GM18868 (cell line): ENCODE measurements around the gene SETD6.
"Not testable (repeated sequence)": the region's sequence is repeated elsewhere in the genome, so short reads cannot be mapped to it uniquely, and the experiment has no call there.

Experiments
- ATAC-seq: cut with Tn5 transposase; IDR thresholded peaks from one replicate; pipeline ENCODE4 v1.9.1; 2021; ENCODE audit warnings: mild to moderate bottlenecking, moderate library complexity; ENCODE audit not compliant: unreplicated experiment

The SETD6 gene, protein sequence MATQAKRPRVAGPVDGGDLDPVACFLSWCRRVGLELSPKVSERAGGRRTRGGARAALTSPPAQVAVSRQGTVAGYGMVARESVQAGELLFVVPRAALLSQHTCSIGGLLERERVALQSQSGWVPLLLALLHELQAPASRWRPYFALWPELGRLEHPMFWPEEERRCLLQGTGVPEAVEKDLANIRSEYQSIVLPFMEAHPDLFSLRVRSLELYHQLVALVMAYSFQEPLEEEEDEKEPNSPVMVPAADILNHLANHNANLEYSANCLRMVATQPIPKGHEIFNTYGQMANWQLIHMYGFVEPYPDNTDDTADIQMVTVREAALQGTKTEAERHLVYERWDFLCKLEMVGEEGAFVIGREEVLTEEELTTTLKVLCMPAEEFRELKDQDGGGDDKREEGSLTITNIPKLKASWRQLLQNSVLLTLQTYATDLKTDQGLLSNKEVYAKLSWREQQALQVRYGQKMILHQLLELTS

DNA sequence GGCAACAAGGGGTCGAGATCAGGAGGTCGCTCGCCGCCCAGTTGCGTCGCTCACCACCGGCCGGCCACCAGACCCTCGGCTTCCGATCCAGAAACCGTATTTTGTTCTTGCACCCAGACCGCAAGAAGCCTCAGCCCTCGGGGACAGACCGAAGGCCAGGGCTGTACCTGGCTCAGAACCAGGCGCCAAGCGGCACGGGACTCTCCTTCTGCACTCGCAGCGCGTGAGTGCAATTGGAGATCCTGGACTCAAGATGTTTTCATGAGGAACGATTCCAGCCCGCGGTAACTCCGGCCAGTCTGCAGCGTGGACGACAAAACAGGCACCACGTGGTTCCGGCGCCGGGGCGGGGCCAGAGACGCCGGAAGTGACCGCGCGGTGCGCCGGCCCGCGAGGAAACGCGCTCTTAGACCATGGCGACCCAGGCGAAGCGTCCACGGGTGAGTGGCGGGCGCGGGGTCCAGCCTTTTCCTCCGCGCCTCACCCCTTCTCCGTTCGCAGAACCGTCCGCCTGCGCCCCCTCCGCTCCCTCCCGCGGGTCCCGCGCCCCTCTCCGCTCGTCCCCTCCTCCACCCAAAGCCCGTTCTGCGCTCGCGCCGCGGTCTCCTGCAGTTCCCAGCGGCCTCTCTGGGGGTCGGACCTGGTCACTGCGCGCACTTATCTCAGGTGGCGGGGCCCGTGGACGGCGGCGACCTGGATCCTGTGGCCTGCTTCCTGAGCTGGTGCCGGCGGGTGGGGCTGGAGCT is at the start of gene SETD6:
Gene SETD6 (plus strand): TSS at position 393 of the 746 bp plus-strand sequence. CDS start 21 bp downstream, at position 414.
- peak; percentile 78 for ATAC-seq

DNA sequence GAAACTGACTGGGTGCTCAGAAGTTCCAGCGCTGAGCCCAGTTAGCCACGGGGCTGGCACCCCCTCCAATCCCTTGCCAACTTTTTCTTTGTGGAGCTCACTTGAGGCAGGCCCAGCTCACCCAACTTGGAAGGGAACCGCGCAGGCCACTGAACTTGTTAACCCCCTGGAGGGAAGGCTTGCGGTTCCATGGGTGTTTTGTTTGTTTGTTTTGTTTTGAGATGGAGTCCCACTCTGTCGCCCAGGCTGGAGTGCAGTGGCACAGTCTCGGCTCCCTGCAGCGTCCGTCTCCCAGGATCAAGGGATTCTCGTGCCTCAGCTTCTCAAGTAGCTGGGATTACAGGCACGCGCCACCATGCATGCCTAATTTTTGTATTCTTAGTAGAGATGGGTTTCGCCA is 49.5 kb upstream of the SETD6 start:
- ATAC-seq = no peak

GRCh38 chr16:58466396-58466795 is 48.9 kb upstream of the SETD6 start:
- no peak for ATAC-seq

- ATAC-seq = no peak
These were observed 47.4 kb upstream of the SETD6 start for GRCh38 chr16:58467905-58468304.

- no peak for ATAC-seq
These were observed 43.9 kb upstream of the SETD6 start for GRCh38 chr16:58471209-58471975.

GRCh38 chr16:58472266-58472665 is 43.1 kb upstream of the SETD6 start:
- ATAC-seq = no peak

- ATAC-seq = no peak
These were observed 42.5 kb upstream of the SETD6 start for GRCh38 chr16:58472827-58473226.

DNA sequence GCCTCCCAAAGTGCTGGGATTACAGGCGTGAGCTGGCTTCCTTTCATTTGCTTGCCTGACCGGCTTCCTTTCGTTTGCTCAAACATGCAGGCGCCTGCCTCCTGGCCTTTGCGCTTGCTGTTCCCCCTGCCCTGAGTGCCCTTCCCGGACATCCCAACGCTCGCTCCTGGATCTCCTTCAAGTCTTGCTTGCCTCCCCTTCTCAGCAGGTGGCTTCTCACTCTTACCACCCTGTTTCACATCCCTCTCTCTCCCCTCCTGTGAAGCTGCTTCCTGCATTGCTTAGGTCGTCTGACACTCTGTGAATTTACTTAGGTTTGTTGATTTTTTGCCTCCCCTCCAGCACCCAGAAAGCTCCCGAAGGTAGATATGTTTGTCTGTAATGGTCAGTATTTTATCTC is 41.0 kb upstream of the SETD6 start:
- no peak for ATAC-seq

DNA sequence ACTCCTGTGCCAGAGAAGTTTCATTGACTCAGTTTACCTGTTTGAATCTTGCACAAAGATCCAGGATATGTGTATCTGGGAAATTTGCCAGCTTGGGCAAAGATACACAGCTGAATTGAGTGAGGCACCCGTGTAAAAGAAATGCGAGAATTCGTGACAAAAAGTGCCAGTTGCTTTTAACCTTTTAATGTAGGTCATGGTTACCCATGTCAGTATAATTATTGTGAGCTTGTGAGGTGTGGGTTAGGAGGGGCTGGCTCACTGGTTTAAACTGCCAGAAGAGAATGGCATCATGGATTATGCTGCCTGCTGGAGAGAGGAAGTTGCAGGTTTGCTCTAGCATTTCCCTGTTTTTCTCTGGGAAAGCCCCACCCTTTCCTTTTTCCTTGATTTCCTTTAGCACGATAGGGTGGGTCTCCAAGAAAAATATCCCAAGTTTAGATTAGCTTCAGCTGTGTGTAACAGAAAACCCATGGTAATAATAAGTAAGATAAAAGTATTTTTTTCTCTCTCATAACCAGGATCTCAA is 40.2 kb upstream of the SETD6 start:
- no peak for ATAC-seq

DNA sequence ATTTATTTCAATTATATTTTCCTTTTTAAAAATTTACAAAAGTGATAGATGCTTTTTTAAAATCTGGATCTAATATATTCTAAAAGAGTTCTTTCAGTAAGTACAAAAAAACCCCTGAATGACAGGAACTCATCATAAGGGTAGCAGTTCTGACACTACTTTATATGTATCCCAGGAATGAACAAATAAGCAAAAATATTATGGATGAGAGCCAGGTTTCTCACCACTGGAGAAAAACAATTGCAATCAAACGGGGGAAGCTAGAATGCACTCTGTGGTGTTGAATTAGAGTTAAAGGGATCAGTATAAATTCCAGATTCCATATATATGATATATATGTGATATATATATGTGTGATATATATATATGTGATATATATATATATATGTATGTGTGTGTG is 38.5 kb upstream of the SETD6 start:
- ATAC-seq = no peak

- ATAC-seq = no peak
These were observed 36.9 kb upstream of the SETD6 start for GRCh38 chr16:58478427-58478826.

DNA sequence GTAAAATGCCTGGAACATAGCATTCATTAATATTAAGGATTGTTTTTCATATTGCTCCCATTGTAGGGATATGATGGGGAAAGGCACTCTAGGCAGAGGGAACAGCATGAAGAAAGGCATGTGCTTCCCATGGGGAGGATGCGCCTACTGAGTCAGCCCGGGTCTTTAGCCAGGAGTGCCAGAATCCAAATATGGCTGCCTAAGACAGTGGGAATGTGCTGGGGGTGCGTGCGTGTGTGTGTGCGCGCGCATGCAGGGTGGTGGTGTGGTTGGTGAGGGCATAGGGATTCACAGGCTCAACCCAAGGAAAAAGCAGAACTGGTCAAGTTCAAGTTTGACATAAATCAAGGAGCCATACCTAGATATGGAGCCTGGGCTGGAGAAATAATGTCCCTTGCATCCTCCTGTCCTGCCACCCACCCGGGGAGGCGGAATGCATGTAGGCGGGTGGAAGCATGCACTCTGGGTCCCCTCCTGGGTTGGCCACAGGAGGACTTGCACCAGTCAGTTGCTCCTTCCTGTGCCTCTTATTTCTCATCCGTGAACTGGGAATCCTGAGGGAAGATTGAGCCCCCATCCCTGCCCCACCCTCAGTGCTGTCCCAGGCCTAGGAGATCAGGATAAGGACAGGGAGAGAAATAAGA is 34.0 kb upstream of the SETD6 start:
- ATAC-seq = no peak

- ATAC-seq = no peak
These were observed 33.4 kb upstream of the SETD6 start for GRCh38 chr16:58481931-58482330.

GRCh38 chr16:58485184-58485887 is 30.0 kb upstream of the SETD6 start:
- ATAC-seq = no peak

DNA sequence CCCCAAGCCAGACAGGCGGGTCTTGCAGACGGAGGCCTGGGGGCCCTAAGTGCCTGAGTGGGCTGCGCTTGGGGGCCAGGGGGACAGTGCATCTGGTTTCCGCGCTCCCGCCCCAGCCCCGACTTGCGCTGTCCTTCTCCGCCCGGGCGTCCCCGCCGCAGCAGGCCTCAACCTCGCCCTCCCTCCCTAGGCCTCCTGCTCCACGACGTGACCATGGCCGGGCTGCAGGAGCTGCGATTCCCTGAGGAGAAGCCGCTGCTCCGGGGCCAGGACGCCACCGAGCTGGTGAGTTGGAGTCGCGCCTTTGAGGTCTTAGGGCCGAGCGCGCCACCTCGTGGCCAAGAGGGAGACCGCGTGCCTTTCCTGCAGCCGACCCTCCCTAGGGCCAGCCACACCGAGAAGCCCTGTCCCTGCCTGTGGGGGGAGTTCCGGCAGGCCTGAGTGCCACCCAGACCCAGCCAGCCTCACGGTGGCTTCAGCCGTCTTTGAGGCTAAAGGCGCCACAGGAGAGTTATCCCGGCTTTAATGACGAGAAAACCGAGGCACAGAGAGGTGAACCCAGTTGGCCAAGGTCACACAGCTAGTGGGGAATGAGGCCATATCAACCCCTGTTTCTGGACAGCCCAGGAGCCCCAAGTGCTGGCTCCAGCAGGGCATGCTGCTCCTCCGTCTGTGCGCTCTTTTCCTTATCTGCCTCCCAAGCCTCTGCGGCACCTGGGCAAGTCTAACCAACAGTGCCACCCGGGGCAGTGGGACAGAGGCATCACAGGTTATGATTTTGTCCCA is 27.6 kb upstream of the SETD6 start:
- peak; percentile 90 for ATAC-seq

DNA sequence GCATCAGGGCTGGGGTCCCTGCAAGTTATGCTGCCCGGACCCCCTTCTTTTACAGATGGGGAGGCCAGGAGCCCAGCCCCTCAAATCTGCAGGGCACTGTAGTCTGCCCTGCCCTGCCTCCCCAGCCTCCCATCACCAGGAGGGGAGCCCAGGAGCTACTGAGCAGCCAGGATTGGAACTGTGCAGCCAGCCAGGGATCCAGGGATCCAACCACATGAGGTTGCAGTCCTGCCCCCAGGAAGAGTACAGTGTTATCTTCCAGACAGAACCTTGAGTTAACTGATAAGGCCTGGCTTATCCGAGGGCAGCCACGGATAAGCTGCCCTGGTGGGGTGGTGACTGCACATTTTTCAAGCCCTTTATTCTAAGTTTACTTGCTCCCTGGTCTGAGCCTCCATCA is 26.8 kb upstream of the SETD6 start:
- ATAC-seq = no peak

GRCh38 chr16:58490065-58490464 is 25.3 kb upstream of the SETD6 start:
- no peak for ATAC-seq

DNA sequence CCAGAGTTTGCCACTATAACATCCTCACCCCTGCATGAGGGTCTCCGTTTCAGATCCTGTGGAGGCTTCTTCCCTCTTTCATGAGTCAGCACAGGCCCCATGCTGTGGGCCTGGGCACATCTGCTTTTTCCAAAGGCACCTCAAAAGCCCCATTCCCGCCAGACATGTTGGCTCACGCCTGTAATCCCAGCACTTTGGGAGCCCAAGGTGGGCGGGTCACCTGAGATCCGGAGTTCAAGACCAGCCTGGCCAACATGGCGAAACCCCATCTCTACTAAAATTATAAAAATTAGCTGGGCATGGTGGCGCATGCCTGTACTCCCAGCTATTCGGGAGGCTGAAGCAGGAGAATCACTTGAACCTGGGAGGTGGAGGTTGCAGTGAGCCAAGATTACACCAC is 24.8 kb upstream of the SETD6 start:
- not testable (repeated sequence) for ATAC-seq

GRCh38 chr16:58492066-58492465 is 23.3 kb upstream of the SETD6 start:
- ATAC-seq = no peak
